GM12873 (cell line): ENCODE data around the gene LGR6.

Experiments
- CTCF ChIP-seq: IDR thresholded peaks from 2 replicates; pipeline ENCODE4 v1.5.1; 2012; ENCODE audit warnings: low read depth, mild to moderate bottlenecking, moderate library complexity, low read length, control low read depth; ENCODE audit not compliant: insufficient read depth; ENCODE audit errors: missing control alignments

LGR6 gene

GRCh38 chr1:202241376-202242079 lies 47.9 kb downstream of the LGR6 start:
- TF ChIP-seq CTCF, result no peak

GRCh38 chr1:202242080-202242419 lies 48.5 kb downstream of the LGR6 start:
- no peak for TF ChIP-seq CTCF

GRCh38 chr1:202243006-202243405 lies 49.4 kb downstream of the LGR6 start:
- TF ChIP-seq CTCF, result no peak

GRCh38 chr1:202244841-202245261 lies 51.3 kb downstream of the LGR6 start:
- no peak for TF ChIP-seq CTCF

GRCh38 chr1:202245391-202245790 lies 51.8 kb downstream of the LGR6 start:
- TF ChIP-seq CTCF, result no peak

GRCh38 chr1:202247104-202247503 lies 53.5 kb downstream of the LGR6 start:
- no peak for TF ChIP-seq CTCF

- TF ChIP-seq CTCF, result no peak
Observed at GRCh38 chr1:202247837-202248795, 54.5 kb downstream of the LGR6 start.
